Psoas muscle (tissue), 8 donors: ENCODE results near the gene ACOXL. TPM values are rescaled to one million over a fixed set of nuclear protein-coding genes. Genes with fewer than 3 reads are reported as not detected.

Experiments
- ATAC-seq, 4 donors: fragments of 200-7000 bp; cut with Tn5 transposase; one replicate each; pipeline ENCODE4 v1.9.1; 2020; ENCODE audit warnings: moderate library complexity in 3 of 4, mild to moderate bottlenecking in 2 of 4
- DNase-seq, 2 donors: peaks; one replicate each; pipeline ENCODE4 v3.0.0-alpha.2; 2020
- H3K27ac ChIP-seq: fragments of 200-600 bp; one replicate; pipeline ENCODE4 v1.8.0; 2022
- H3K27me3 ChIP-seq, 3 donors: fragments of 200-600 bp in 1 of 3; one replicate each; pipeline versions ENCODE4 v1.6.1 to v1.8.0; 2013 to 2022; ENCODE audit warnings: low read length in 2 of 3, mild to moderate bottlenecking in 2 of 3, moderate library complexity in 1 of 3; ENCODE audit not compliant: insufficient read depth in 3 of 3
- H3K36me3 ChIP-seq, 2 donors: fragments of 200-600 bp in 1 of 2; one replicate each; pipeline versions ENCODE4 v1.6.1 to v1.8.0; 2013 to 2022; ENCODE audit warnings: low read depth in 1 of 2, mild to moderate bottlenecking in 1 of 2, moderate library complexity in 1 of 2; ENCODE audit not compliant: insufficient read depth in 1 of 2
- H3K4me1 ChIP-seq: fragments of 200-600 bp; one replicate; pipeline ENCODE4 v1.8.0; 2022
- H3K4me3 ChIP-seq: fragments of 200-600 bp; one replicate; pipeline ENCODE4 v1.8.0; 2022; ENCODE audit warnings: mild to moderate bottlenecking
- H3K9me3 ChIP-seq: fragments of 200-600 bp; one replicate; pipeline ENCODE4 v1.8.0; 2022
- CTCF ChIP-seq: fragments of 200-600 bp; IDR thresholded peaks from one replicate; pipeline ENCODE4 v1.8.0; 2022; ENCODE audit warnings: antibody characterized with exemption
- WGBS, 3 donors: extraction: QIAGEN DNeasy Blood & Tissue Kit; methylation state at CpG; one replicate each; pipeline versions ENCODE4 v1.1.6 to v1.1.7; 2013; 5-methylcytosine and 5-hydroxymethylcytosine counted together
- intact Hi-C, 2 donors: fragments of 100-400 bp; cut with DNase I; formaldehyde crosslinking; loops; one replicate each; pipeline versions ENCODE4 v1.11.0 to v1.14.2; 2022
- polyA plus RNA-seq, 3 donors: library from polyadenylated mRNA; stranded (reverse); fragments of 200-250 nt; gene quantifications; one replicate each; pipeline ENCODE4 v1.2.3, GENCODE V29; 2013
- total RNA-seq, 4 donors: library from RNA; stranded (reverse); fragmentation: NEBNext Ultra II Directional in 2 of 4; extraction: Animal tissue kit (Norgen Biotek cat#: 25700) in 2 of 4; gene quantifications; one replicate each; pipeline versions ENCODE4 v1.2.1 to v1.2.4, GENCODE V29; 2021 to 2023
- donor health status: healthy with polysubstance abuse.
- donor health status: DM: no; HTN: no; CAD: no; lungs with moderate emphysema.
- donor health status: Bipolar disorder and iron deficiency.
- donor health status: healthy.
- donor health status: DM: yes; HTN: yes; CAD: no.
- donor health status: DM: no; HTN: no; CAD: no.
- donor health status: DM: no; HTN: no; CAD: no.
- donor health status: DM: yes; HTN: yes; CAD: no.

ACOXL gene
- total and polyA plus RNA-seq, 7 donors, result 0.01 TPM; not detected in 6

- Histone ChIP-seq H3K27me3 (peaks cover 0 to 2% (median 0%) of the 10 kb centered on the region in 3 donors), H3K4me1 (no peaks in the 10 kb centered on the region), H3K9me3 (no peaks in the 10 kb centered on the region), H3K27ac (no peak overlapping the region), H3K36me3 (no peaks in the 10 kb centered on the region), H3K4me3 (no peak overlapping the region)
- ATAC-seq, result no peak
- DNase-seq, result no peak
- WGBS, 3 donors, result 65 to 73% (median 70%) methylated on average over 1 of the region's 1 CpG
- intact Hi-C loops, result no loop called here
- no peak for TF ChIP-seq CTCF
Observed at GRCh38 chr2:110707386-110707965, 24.9 kb upstream of the ACOXL start.

- 26 to 32% (median 29%) methylated on average over 1 of the region's 1 CpG for WGBS, 3 donors
- Histone ChIP-seq H3K27me3 (no peaks in the 10 kb centered on the region), H3K9me3 (no peaks in the 10 kb centered on the region), H3K27ac (no peak overlapping the region), H3K36me3 (no peaks in the 10 kb centered on the region), H3K4me1 (no peaks in the 10 kb centered on the region), H3K4me3 (no peak overlapping the region)
- TF ChIP-seq CTCF, result no peak
- ATAC-seq, result no peak
- intact Hi-C loops, result no loop called here
- no peak for DNase-seq
Observed at GRCh38 chr2:110708455-110708854, 23.9 kb upstream of the ACOXL start.

GRCh38 chr2:110712737-110713136 lies 19.6 kb upstream of the ACOXL start:
- Histone ChIP-seq H3K27me3 (no peaks in the 10 kb centered on the region), H3K36me3 (no peaks in the 10 kb centered on the region), H3K4me3 (no peak overlapping the region), H3K27ac (no peak overlapping the region), H3K4me1 (no peaks in the 10 kb centered on the region), H3K9me3 (no peaks in the 10 kb centered on the region)
- WGBS, 3 donors, result 90 to 100% (median 95%) methylated on average over 1 of the region's 1 CpG
- ATAC-seq (no peak), DNase-seq (no peak)
- intact Hi-C loops, result no loop called here
- TF ChIP-seq CTCF, result no peak

- 85 to 88% (median 86%) methylated on average over 6 of the region's 6 CpGs for WGBS, 3 donors
- intact Hi-C loops, result no loop called here
- H3K36me3 ChIP-seq, result no peaks in the 10 kb centered on the region
- no peaks in the 10 kb centered on the region for H3K4me1 ChIP-seq
- DNase-seq (no peak), ATAC-seq (no peak)
- H3K9me3 ChIP-seq, result no peaks in the 10 kb centered on the region
- no peaks in the 10 kb centered on the region for H3K27me3 ChIP-seq
- H3K4me3 ChIP-seq, result no peak overlapping the region
- H3K27ac ChIP-seq, result no peak overlapping the region
- no peak for TF ChIP-seq CTCF
Observed at GRCh38 chr2:110713513-110714362, 18.6 kb upstream of the ACOXL start.
